H1 (cell line): Measurements from ENCODE around the gene MEDAG. TPM values are rescaled to one million over a fixed set of nuclear protein-coding genes. Genes with fewer than 3 reads are reported as not detected.

ENCODE experiments used
- CTCF ChIA-PET: fragments of 300-600 bp; sonication (Branson Sonifier 250); formaldehyde crosslinking; loops from one replicate; lab custom pipeline; 2021; ENCODE audit not compliant: partially characterized antibody; lab: Charles Lee
- POLR2A ChIA-PET: fragments of 300-600 bp; sonication (Branson Sonifier 250); formaldehyde crosslinking; loops from one replicate; lab custom pipeline; 2021; ENCODE audit warnings: inconsistent platforms; ENCODE audit not compliant: partially characterized antibody; lab: Charles Lee
- DNase-seq, 2 experiments: peaks; one replicate each; pipeline versions ENCODE4 v3.0.0 to v3.0.0-alpha.2; 2010 to 2022; ENCODE audit warnings: low spot score in 2 of 2, low read depth in 1 of 2, mixed read lengths in 1 of 2
- FAIRE-seq: peaks from 2 replicates; lab custom pipeline; 2011; peaks lifted over from hg19 to GRCh38; lab: Jason Lieb, UNC
- H2AFZ ChIP-seq: 2 replicates; pipeline ENCODE4 v1.8.1; 2012; ENCODE audit warnings: low read length, inconsistent platforms
- H2AK5ac ChIP-seq: 2 replicates; pipeline ENCODE4 v1.6.1; 2013; ENCODE audit warnings: low read depth, low read length
- H2BK120ac ChIP-seq: replicated peaks from 2 replicates; pipeline ENCODE3; 2013; ENCODE audit warnings: low read depth, low read length, inconsistent platforms
- H2BK12ac ChIP-seq: 2 replicates; pipeline ENCODE4 v1.6.1; 2013; ENCODE audit warnings: low read depth, low read length
- H2BK15ac ChIP-seq: 2 replicates; pipeline ENCODE4 v1.6.1; 2013; ENCODE audit warnings: low read length
- H2BK20ac ChIP-seq: 2 replicates; pipeline ENCODE4 v1.6.1; 2013; ENCODE audit warnings: low read length
- H2BK5ac ChIP-seq: 2 replicates; pipeline ENCODE4 v1.6.1; 2013; ENCODE audit warnings: low read depth, low read length
- H3K14ac ChIP-seq: 2 replicates; pipeline ENCODE4 v1.6.1; 2013; ENCODE audit warnings: inconsistent platforms; ENCODE audit not compliant: insufficient read length
- H3K18ac ChIP-seq: 2 replicates; pipeline ENCODE4 v1.6.1; 2013; ENCODE audit warnings: low read length; ENCODE audit errors: extremely low read depth
- H3K23ac ChIP-seq: 2 replicates; pipeline ENCODE4 v1.6.1; 2013; ENCODE audit warnings: inconsistent platforms; ENCODE audit not compliant: insufficient read length
- H3K23me2 ChIP-seq: 2 replicates; pipeline ENCODE4 v1.6.1; 2013; ENCODE audit warnings: low read depth, low read length
- H3K27ac ChIP-seq: 2 replicates; pipeline ENCODE4 v1.6.1; 2011; ENCODE audit warnings: low read depth, low read length, inconsistent platforms
- H3K27me3 ChIP-seq, 4 experiments: replicated peaks in 1 of 4; 1 replicate in 1 of 4; 2 replicates in 3 of 4; pipeline versions ENCODE4 v1.6.1 to v1.8.1; 2011 to 2013; ENCODE audit warnings: low read length in 3 of 4, mild to moderate bottlenecking in 3 of 4, inconsistent platforms in 2 of 4, mixed read lengths in 2 of 4, moderate library complexity in 1 of 4; ENCODE audit not compliant: control insufficient read depth in 3 of 4, insufficient read depth in 3 of 4; ENCODE audit errors: extremely low read depth in 1 of 4
- H3K36me3 ChIP-seq, 4 experiments: 2 replicates each; pipeline versions ENCODE4 v1.6.1 to v1.8.1; 2011 to 2013; ENCODE audit warnings: mild to moderate bottlenecking in 4 of 4, low read length in 3 of 4, moderate library complexity in 2 of 4, control low read depth in 1 of 4, inconsistent platforms in 1 of 4; ENCODE audit not compliant: insufficient read depth in 4 of 4, control insufficient read depth in 2 of 4
- H3K4ac ChIP-seq: replicated peaks from 2 replicates; pipeline ENCODE3; 2013; ENCODE audit warnings: low read length, low read depth, mixed read lengths, inconsistent platforms; ENCODE audit not compliant: insufficient read length
- H3K4me1 ChIP-seq, 4 experiments: replicated peaks in 1 of 4; 1 replicate in 1 of 4; 2 replicates in 3 of 4; pipeline versions ENCODE4 v1.6.1 to v1.8.1; 2011 to 2013; ENCODE audit warnings: low read length in 3 of 4, inconsistent platforms in 2 of 4, mixed read lengths in 1 of 4; ENCODE audit not compliant: insufficient read depth in 4 of 4, control insufficient read depth in 3 of 4
- H3K4me2 ChIP-seq, 2 experiments: 2 replicates each; pipeline versions ENCODE4 v1.6.1 to v1.8.1; 2011 to 2013; ENCODE audit warnings: low read depth in 2 of 2, low read length in 2 of 2, control low read depth in 1 of 2, inconsistent platforms in 1 of 2, mild to moderate bottlenecking in 1 of 2; ENCODE audit not compliant: insufficient read depth in 1 of 2
- H3K4me3 ChIP-seq, 4 experiments: fragments of 200-600, 300-600 bp in 1 of 4; sonication (generic), shearing (Covaris generic), sonication (Bioruptor Twin) in 1 of 4; 2 replicates each; pipeline versions ENCODE4 v1.5.1 to v1.8.1; 2011 to 2016; ENCODE audit warnings: low read length in 4 of 4, low read depth in 3 of 4, control low read depth in 2 of 4, inconsistent platforms in 2 of 4, mild to moderate bottlenecking in 2 of 4, mixed read lengths in 1 of 4, moderate library complexity in 1 of 4; ENCODE audit not compliant: insufficient read depth in 2 of 4; ENCODE audit errors: extremely low read depth in 1 of 4
- H3K56ac ChIP-seq: replicated peaks from 2 replicates; pipeline ENCODE3; 2013; ENCODE audit warnings: low read depth, mild to moderate bottlenecking, mixed read lengths, low read length, inconsistent platforms; ENCODE audit not compliant: insufficient read length
- H3K79me1 ChIP-seq: 2 replicates; pipeline ENCODE4 v1.6.1; 2013; ENCODE audit warnings: low read depth, low read length, control low read depth
- H3K79me2 ChIP-seq, 2 experiments: 2 replicates each; pipeline versions ENCODE4 v1.6.1 to v1.8.1; 2012 to 2013; ENCODE audit warnings: low read length in 2 of 2, mild to moderate bottlenecking in 2 of 2, inconsistent platforms in 1 of 2; ENCODE audit not compliant: insufficient read depth in 2 of 2, control insufficient read depth in 1 of 2
- H3K9ac ChIP-seq, 4 experiments: replicated peaks in 1 of 4; 1 replicate in 1 of 4; 2 replicates in 3 of 4; pipeline versions ENCODE4 v1.6.1 to v1.8.1; 2011 to 2013; ENCODE audit warnings: low read depth in 3 of 4, low read length in 3 of 4, control low read depth in 2 of 4, mild to moderate bottlenecking in 2 of 4, moderate library complexity in 2 of 4, inconsistent platforms in 1 of 4; ENCODE audit errors: extremely low read depth in 1 of 4
- H3K9me3 ChIP-seq, 2 experiments: 2 replicates each; pipeline versions ENCODE4 v1.6.1 to v1.8.1; 2012 to 2013; ENCODE audit warnings: mild to moderate bottlenecking in 2 of 2, moderate library complexity in 2 of 2, control low read depth in 1 of 2, inconsistent platforms in 1 of 2, low read depth in 1 of 2, low read length in 1 of 2, mixed read lengths in 1 of 2; ENCODE audit not compliant: insufficient read depth in 2 of 2
- H4K20me1 ChIP-seq, 2 experiments: replicated peaks in 1 of 2; 2 replicates each; pipeline versions ENCODE3 to v1.8.1; 2011 to 2013; ENCODE audit warnings: inconsistent platforms in 2 of 2, low read length in 2 of 2, mild to moderate bottlenecking in 1 of 2; ENCODE audit not compliant: insufficient read depth in 2 of 2, control insufficient read depth in 1 of 2
- H4K5ac ChIP-seq: 2 replicates; pipeline ENCODE4 v1.6.1; 2013; ENCODE audit warnings: low read length, low read depth, mixed read lengths, inconsistent platforms; ENCODE audit not compliant: insufficient read length
- H4K8ac ChIP-seq: 2 replicates; pipeline ENCODE4 v1.8.0; 2013; ENCODE audit warnings: mild to moderate bottlenecking, moderate library complexity, low read length, inconsistent platforms; ENCODE audit not compliant: insufficient read depth; ENCODE audit errors: extremely low read depth
- H4K91ac ChIP-seq: replicated peaks from 2 replicates; pipeline ENCODE3; 2013; ENCODE audit warnings: low read length, mixed read lengths, inconsistent platforms; ENCODE audit not compliant: insufficient read length
- ATF2 ChIP-seq: IDR thresholded peaks from 2 replicates; pipeline ENCODE4 v1.6.1; 2012; ENCODE audit warnings: low read length, inconsistent platforms
- EP300 ChIP-seq, 2 experiments: IDR thresholded peaks; 1 replicate in 1 of 2; 2 replicates in 1 of 2; pipeline ENCODE4 v1.6.1; 2011 to 2012; ENCODE audit warnings: low read depth in 2 of 2, low read length in 2 of 2, mild to moderate bottlenecking in 2 of 2, borderline replicate concordance in 1 of 2, inconsistent platforms in 1 of 2, moderate library complexity in 1 of 2
- FOSL1 ChIP-seq: IDR thresholded peaks from 2 replicates; pipeline ENCODE4 v1.6.1; 2011; ENCODE audit warnings: mild to moderate bottlenecking, low read depth, low read length, moderate library complexity; ENCODE audit not compliant: insufficient read depth
- HDAC2 ChIP-seq, 2 experiments: fragments of 300-600 bp in 1 of 2; sonication (generic) in 1 of 2; IDR thresholded peaks; 2 replicates each; pipeline ENCODE4 v1.6.1; 2011 to 2012; ENCODE audit warnings: low read depth in 2 of 2, low read length in 2 of 2, mild to moderate bottlenecking in 2 of 2, moderate library complexity in 2 of 2, borderline replicate concordance in 1 of 2, inconsistent platforms in 1 of 2
- KDM4A ChIP-seq: IDR thresholded peaks from one replicate; pipeline ENCODE4 v1.7.1; 2012; ENCODE audit warnings: low read depth, mild to moderate bottlenecking, moderate library complexity, low read length, inconsistent platforms; ENCODE audit not compliant: severe bottlenecking
- KDM5A ChIP-seq: fragments of 200-600 bp; IDR thresholded peaks from 2 replicates; pipeline ENCODE4 v1.7.1; 2012; ENCODE audit warnings: mild to moderate bottlenecking, low read length, inconsistent platforms, mixed read lengths
- NRF1 ChIP-seq: IDR thresholded peaks from 2 replicates; pipeline ENCODE4 v1.6.1; 2011; ENCODE audit warnings: mild to moderate bottlenecking, low read depth, low read length, improper control_type of control experiment
- RAD21 ChIP-seq, 2 experiments: IDR thresholded peaks in 1 of 2; conservative IDR thresholded peaks in 1 of 2; 2 replicates each; pipeline ENCODE4 v1.6.1; 2011; ENCODE audit warnings: low read depth in 2 of 2, low read length in 2 of 2, improper control_type of control experiment in 1 of 2, inconsistent platforms in 1 of 2, mild to moderate bottlenecking in 1 of 2, moderate library complexity in 1 of 2
- SAP30 ChIP-seq: fragments of 300-600 bp; sonication (generic); IDR thresholded peaks from 2 replicates; pipeline ENCODE4 v1.7.1; 2012; ENCODE audit warnings: low read length, moderate library complexity, mild to moderate bottlenecking, inconsistent platforms; ENCODE audit not compliant: insufficient read depth, insufficient replicate concordance
- WGBS, 2 experiments: shearing (Covaris generic) in 1 of 2; methylation state at CpG; one replicate each; pipeline versions ENCODE4 v1.1.6 to v1.1.7; 2013 to 2015; ENCODE audit warnings: low lambda C conversion rate in 2 of 2, mixed read lengths in 2 of 2, inconsistent platforms in 1 of 2, low coverage in 1 of 2, missing lambda C conversion rate in 1 of 2; ENCODE audit not compliant: insufficient replicate concordance in 2 of 2, insufficient coverage in 1 of 2, insufficient read length in 1 of 2; ENCODE audit errors: extremely low coverage in 1 of 2, missing lambda C conversion rate in 1 of 2; 5-methylcytosine and 5-hydroxymethylcytosine counted together
- polyA plus RNA-seq, 7 experiments: library from polyadenylated mRNA; depleted of rRNA in 3 of 7; stranded (reverse) in 5 of 7; unstranded in 2 of 7; fragments of >200 nt in 5 of 7; fragments of 200-250 nt in 2 of 7; gene quantifications; 1 replicate in 5 of 7; 2 replicates in 1 of 7; 4 replicates in 1 of 7; pipeline versions ENCODE4 v1.2.1 to v1.2.3, GENCODE V29; 2011 to 2013; ENCODE audit warnings: missing spikeins in 2 of 7, mixed read lengths in 2 of 7
- total RNA-seq: library from RNA; stranded (reverse); fragmentation: NEBNext Ultra II Directional; extraction: Animal tissue kit (Norgen Biotek cat#: 25700); gene quantifications from 2 replicates; pipeline ENCODE4 v1.2.1, GENCODE V29; 2021

The MEDAG gene
- total and polyA plus RNA-seq, 2 of the 8 experiments (the other 6 are each of a cell fraction or from before 2014, with no cell fraction given), result 2.1 to 3.1 TPM

GRCh38 chr13:30895773-30896172, 10.3 kb upstream of the MEDAG start:
- Histone ChIP-seq H3K56ac (no peak overlapping the region), H2BK20ac (no peak overlapping the region), H3K9ac (no peak overlapping the region), H3K36me3 (no peaks in the 10 kb centered on the region), H3K27me3 (no peaks in the 10 kb centered on the region), H3K27ac (no peak overlapping the region), H2AFZ (no peak overlapping the region), H3K4me2 (no peak overlapping the region), H3K4me3 (no peak overlapping the region), H3K18ac (no peak overlapping the region), H4K8ac (no peak overlapping the region), H2BK5ac (no peak overlapping the region), H3K79me1 (no peaks in the 10 kb centered on the region), H3K4ac (no peak overlapping the region), H3K4me1 (peaks cover 0 to 4% (median 0%) of the 10 kb centered on the region in 4 experiments; a peak in 1 of 7 replicates), H2BK15ac (no peak overlapping the region), H3K23me2 (no peaks in the 10 kb centered on the region), H4K91ac (no peak overlapping the region), H2BK120ac (no peak overlapping the region), H2AK5ac (no peak overlapping the region), H3K14ac (no peak overlapping the region), H3K79me2 (no peaks in the 10 kb centered on the region), H4K5ac (no peak overlapping the region), H3K9me3 (no peaks in the 10 kb centered on the region), H3K23ac (no peak overlapping the region), H4K20me1 (no peaks in the 10 kb centered on the region), H2BK12ac (no peak overlapping the region)
- TF ChIP-seq RAD21 (IDR thresholded peaks at IDR 0.05 in 1 of 2, conservative IDR thresholded peaks at IDR 0.05 in 1 of 2; ENCODE audit: low read depth in 2 of 2, low read length in 2 of 2) (no peak), FOSL1 (no peak), ATF2 (no peak), HDAC2 (IDR thresholded peaks at IDR 0.05; ENCODE audit: borderline replicate concordance in 1 of 2, low read depth in 2 of 2, low read length in 2 of 2) (no peak), NRF1 (no peak), KDM5A (no peak), SAP30 (no peak), EP300 (IDR thresholded peaks at IDR 0.05; ENCODE audit: borderline replicate concordance in 1 of 2, low read depth in 2 of 2, low read length in 2 of 2) (no peak), KDM4A (no peak)
- DNase-seq (no peak), FAIRE-seq (no peak)
- 77% methylated on average over 4 of the region's 4 CpGs; no CpG with 5 or more reads in 1 of the 2 experiments for WGBS, 2 experiments
- CTCF ChIA-PET, result interaction anchor here (1.1 kb wide), 1 partner anchor 14 kb away, joined by 4 read pairs; no protein-coding TSS in a partner anchor
- POLR2A ChIA-PET, result no interaction called here
